ENCODE data around the gene KIR2DL1. TPM values are rescaled to one million over a fixed set of nuclear protein-coding genes. Genes with fewer than 3 reads are reported as not detected.
"Not testable (repeated sequence)": the region's sequence is repeated elsewhere in the genome, so short reads cannot be mapped to it uniquely, and the experiment has no call there.

The KIR2DL1 gene
- total RNA-seq, 1 donor from 2014 or later = not detected

DNA sequence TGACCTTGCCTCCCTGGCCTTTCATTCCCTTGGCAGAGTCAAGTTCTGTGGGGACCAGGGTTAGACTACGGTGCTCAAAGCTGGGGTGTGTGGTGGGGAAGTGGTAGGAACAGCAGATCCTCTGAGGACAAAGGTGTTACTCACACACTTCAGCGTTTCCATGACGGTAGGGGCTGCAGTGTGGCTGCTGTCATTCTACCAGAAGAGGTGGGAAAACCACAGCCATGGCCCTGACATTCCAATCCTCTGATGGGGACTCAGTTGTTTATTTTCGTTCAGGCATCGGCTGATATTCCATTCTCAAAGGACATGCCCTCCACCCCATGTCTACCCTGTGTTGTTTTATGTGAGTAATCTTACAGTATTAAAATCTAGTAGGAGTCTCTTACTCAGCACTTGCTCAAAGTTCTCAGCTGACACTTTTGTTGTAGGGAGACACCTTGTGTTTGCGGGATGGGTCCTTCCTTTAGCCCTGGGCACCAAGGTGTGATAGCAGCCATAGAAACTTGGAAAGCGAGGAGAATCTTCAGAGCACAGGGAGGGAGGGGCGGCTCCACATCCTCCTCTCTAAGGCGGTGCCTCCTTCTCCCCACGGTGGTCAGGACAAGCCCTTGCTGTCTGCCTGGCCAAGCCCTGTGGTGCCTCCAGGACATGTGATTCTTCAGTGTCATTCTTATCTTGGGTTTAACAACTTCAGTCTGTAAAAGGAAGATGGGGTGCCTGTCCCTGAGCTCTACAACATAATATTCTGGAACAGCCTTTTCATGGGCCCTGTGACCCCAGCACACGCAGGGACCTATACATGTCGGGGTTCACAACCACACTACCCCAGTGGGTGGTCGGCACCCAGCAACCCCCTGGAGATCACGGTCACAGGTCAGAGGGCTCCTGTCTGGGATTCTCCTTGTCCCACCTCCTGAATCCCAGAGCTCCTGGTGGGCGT is 1.7 kb downstream of the KIR2DL1 start:
- DNase-seq (ENCODE audit: low read depth in 2 of 2) = not testable (repeated sequence)

DNA sequence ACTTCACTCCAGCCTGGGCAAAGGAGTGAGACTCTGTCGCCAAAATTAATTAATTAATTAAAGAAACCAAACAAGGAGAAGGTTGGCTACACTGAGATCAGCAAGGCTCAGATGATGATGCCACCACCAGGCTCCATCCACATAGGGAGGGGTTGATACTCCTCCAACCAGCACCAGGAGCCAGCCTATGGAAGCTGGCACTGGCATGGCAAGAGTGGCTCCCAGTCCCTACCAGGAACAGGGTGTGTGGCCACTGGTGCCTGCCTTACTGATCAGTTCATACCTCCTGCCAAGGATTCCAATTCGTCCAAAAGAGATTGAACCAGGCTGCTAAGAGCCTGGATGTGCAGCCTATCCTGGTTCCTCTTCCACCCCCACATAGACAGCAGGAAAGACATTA is 3.1 kb downstream of the KIR2DL1 start:
- not testable (repeated sequence) for DNase-seq (ENCODE audit: low read depth in 2 of 2)

DNA sequence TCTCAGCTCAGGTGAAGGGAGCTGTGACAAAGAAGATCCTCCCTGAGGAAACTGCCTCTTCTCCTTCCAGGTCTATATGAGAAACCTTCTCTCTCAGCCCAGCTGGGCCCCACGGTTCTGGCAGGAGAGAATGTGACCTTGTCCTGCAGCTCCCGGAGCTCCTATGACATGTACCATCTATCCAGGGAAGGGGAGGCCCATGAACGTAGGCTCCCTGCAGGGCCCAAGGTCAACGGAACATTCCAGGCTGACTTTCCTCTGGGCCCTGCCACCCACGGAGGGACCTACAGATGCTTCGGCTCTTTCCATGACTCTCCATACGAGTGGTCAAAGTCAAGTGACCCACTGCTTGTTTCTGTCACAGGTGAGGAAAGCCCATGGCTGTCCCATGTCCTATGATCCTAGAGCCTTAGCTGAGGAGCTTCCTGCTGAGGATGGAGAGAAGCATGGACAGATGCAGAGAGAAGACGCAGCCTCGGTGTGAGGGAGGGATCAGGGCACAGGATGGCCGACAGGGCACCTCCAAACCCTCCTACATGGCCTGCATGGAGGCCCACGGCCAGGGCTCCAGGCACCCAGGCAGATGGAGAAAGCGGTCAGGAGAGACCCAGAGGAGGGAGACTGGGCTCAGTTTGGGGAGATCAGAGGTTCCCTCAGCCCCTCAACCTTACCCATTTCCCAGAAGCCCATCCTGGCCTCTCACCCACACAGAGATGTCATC is 5.7 kb downstream of the KIR2DL1 start:
- not testable (repeated sequence) for DNase-seq (ENCODE audit: low read depth in 2 of 2)

DNA sequence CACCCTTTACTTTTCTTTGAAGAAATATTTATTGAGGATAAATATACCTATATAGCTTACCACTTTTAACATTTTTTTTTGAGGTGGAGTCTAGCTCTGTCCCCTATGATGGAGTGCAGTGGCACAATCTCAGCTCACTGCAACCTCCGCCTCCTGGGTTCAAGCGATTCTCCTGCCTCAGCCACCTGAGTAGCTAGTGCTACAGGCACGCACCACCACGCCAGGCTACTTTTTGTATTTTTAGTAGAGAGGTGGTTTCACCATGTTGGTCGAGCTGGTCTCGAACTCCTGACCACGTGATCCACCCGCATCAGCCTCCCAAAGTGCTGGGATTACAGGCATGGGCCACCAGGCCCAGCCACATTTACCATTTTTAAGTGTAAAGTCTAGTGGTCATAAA is 6.2 kb downstream of the KIR2DL1 start:
- not testable (repeated sequence) for DNase-seq (ENCODE audit: low read depth in 2 of 2)

DNA sequence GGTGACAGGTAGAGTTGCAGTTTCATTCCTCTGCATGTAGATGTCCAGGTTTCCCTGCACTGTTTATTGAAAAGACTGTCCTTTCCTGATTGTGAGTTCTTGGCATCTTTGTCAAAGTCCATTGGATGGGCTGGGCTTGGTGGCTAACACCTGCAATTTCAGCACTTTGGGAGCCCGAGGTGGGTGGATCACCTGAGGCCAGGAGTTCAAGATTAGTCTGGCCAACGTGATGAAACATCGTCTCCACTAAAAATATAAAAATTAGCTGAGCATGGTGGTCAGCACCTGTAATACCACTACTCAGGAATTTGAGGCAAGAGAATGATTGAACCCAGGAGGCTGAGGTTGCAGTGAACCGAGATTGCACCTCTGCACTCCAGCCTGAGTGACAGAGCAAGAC is 8.3 kb downstream of the KIR2DL1 start:
- DNase-seq (ENCODE audit: low read depth in 2 of 2) = not testable (repeated sequence)

DNA sequence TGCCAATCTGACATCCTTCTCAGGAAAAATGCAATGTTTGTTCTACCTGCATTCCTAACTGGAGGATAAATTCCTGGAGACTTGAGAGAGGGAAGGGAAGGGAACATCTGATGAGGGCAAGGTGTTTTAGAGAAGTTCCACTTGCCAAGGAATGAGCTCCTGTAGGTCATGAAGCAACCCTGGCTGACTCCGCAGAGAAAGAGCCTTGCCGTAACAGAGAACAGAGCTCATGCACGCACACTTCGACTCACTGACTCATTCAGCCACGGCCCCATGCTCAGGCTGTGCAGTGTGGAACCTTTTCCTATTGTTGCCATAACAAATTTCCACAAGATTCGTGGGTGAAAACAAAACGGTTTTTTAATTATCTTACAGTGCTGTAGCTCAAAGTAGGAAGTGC is 9.3 kb downstream of the KIR2DL1 start:
- not testable (repeated sequence) for DNase-seq (ENCODE audit: low read depth in 2 of 2)

DNA sequence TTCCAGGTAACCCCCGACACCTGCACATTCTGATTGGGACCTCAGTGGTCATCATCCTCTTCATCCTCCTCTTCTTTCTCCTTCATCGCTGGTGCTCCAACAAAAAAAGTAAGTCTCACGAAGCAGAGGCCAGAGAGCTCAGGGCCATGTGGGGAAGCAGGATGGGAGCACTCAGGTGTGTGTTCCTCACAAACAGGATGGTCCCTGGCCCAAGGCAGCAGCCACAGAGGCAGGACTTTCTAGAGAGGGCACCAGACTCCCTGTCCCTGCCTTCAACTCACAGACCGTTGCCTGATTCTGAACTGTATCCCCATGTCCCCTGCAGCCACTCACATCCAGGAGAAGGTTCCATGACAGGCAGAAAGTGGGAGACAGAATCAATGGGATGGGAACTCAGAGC is 13.3 kb downstream of the KIR2DL1 start:
- not testable (repeated sequence) for DNase-seq (ENCODE audit: low read depth in 2 of 2)

DNA sequence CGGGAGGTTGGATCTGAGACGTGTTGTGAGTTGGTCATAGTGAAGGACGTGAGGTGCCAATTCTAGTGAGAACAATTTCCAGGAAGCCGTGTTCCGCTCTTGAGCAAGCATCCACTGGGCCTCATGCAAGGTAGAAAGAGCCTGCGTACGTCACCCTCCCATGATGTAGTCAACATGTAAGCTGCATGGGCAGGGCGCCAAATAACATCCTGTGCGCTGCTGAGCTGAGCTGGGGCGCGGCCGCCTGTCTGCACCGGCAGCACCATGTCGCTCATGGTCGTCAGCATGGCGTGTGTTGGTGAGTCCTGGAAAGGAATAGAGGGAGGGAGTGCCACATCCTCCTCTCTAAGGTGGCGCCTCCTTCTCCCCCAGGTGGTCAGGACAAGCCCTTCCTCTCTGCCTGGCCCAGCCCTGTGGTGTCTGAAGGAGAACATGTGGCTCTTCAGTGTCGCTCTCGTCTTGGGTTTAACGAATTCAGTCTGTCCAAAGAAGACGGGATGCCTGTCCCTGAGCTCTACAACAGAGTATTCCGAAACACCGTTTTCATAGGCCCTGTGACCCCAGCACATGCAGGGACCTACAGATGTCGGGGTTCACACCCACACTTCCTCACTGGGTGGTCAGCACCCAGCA is 16.6 kb downstream of the KIR2DL1 start:
- DNase-seq (ENCODE audit: low read depth in 2 of 2) = not testable (repeated sequence)

DNA sequence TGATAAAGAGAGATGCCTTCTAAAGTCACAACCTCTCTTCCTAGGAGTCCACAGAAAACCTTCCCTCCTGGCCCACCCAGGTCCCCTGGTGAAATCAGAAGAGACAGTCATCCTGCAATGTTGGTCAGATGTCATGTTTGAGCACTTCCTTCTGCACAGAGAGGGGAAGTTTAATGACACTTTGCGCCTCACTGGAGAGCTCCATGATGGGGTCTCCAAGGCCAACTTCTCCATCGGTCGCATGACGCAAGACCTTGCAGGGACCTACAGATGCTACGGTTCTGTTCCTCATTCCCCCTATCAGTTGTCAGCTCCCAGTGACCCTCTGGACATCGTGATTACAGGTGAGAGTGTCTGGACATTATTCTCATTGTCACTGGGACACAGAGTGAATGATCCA is 18.6 kb downstream of the KIR2DL1 start:
- not testable (repeated sequence) for DNase-seq (ENCODE audit: low read depth in 2 of 2)

DNA sequence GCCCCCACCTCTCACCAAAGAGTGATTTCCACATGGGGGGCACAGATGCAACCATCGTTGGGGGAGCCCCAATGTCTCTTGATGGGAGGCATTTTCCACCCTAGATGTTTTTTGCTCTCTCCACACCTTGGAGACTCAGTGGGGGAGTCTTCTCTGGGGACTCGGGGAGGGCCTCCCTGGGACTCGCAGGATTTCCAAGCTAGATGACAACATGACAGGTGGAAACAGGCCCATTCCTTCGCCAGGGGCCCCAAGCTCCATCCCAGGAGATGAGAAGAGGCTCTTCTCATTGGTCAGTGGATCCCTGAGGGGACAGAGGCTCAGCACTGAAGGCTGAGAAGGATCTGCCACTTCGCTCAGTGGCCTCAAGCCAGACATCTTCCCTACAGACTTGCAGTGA is 21.1 kb downstream of the KIR2DL1 start:
- no peak for DNase-seq (ENCODE audit: low read depth in 2 of 2)

DNA sequence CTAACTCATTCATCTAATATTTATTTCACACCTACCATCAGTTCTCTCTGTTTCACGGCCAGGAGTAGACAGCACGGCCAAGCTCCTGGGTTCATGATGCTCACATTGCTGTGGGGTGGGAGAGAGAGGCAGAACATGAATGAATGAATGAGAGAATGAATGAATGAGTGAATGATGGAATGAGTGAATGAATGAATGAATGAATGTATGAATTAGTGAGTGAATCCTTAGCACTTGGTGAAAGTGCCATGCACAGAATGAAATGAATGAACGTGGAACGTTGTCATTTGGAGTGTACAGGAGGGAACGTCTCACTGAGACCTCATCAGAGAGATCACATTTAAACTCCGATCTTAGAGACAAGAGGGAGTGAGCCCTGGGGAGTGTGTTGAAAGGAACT is 21.9 kb downstream of the KIR2DL1 start:
- DNase-seq (ENCODE audit: low read depth in 2 of 2) = no peak

DNA sequence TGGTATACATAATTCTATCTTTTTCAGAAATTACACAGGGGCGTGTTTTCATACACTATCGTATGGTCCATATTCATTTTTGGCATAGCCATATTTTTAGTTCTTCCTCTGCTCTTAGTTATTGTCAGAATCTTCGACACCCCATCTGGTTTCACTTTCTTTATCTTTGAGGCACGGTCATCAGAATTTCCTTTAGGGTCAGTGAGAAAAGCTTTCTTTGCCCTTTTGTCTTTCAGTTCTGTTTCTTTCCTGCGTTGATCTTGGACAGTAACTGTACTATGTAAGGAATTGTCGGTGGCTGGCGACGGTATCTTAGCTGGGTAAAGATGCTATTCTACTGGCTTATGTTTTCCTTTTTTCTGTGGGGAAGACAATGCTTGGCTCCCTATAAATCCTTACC is 23.2 kb downstream of the KIR2DL1 start:
- no peak for DNase-seq (ENCODE audit: low read depth in 2 of 2)

DNA sequence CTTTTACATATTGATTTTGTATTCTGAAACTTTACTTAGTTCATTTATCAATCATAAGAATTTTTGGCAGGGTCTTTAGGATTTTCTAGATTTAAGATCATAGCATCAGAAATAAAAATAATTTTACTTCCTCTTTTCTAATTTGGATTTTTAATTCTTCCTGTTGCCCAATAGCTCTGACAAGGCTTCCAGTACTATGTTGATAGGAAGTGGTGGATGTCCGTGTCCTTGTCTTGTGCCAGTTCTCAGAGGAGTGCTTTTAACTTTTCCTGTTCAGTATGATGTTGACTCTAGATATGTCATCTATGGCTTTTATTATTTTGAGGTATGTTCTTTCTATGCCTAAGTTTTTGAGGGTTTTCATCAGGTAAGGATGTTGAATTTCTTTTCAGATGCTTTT is 26.2 kb downstream of the KIR2DL1 start:
- DNase-seq (ENCODE audit: low read depth in 2 of 2) = no peak

DNA sequence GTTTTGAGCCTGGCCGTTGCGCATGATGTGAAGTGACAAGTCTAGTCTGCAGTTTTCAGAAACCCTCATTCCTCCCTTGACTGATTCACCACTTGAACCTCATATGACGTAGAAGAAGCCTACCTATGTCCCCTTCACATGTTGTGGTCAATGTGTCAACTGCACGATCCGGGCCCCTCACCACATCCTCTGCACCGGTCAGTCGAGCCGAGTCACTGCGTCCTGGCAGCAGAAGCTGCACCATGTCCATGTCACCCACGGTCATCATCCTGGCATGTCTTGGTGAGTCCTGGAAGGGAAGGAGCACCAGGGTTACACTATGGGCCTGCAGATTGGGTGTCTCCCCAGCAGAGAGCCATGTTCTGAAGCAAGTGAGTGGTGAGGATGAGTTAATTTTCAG is 33.8 kb downstream of the KIR2DL1 start, which contains the start of gene KIR2DL4:
Gene KIR2DL4 (plus strand): TSS at position 201 of the 400 bp plus-strand sequence. CDS start 42 bp downstream, at position 243.
- no peak for DNase-seq (ENCODE audit: low read depth in 2 of 2)

DNA sequence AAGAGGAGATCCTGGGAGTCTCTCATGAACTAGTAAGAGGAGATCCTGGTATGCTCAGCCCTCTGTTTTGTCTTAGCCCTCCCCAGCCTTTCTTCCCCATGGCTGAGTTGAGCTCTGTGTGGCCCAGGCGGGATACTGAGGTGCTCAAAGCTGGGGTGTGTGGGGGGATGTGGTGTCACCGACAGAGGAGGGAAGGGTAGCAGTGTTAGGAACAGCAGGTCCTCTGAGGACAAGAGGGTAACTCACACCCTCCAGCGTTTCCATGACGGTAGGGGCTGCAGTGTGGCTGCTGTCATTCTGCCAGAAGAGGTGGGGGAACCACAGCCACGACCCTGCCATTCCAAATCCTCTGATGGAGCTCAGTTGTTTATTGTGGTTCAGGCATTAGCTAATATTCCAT is 34.5 kb downstream of the KIR2DL1 start:
- no peak for DNase-seq (ENCODE audit: low read depth in 2 of 2)

DNA sequence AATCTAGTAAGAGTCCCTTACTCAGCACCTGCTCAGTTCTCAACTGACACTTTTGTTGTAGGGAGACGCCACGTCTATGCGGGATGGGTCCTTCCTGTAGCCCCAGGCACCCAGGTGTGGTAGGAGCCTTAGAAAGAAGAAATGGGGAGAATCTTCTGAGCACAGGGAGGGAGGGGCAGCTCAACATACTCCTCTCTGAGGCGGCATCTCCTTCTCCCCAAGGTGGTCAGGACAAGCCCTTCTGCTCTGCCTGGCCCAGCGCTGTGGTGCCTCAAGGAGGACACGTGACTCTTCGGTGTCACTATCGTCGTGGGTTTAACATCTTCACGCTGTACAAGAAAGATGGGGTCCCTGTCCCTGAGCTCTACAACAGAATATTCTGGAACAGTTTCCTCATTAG is 35.0 kb downstream of the KIR2DL1 start:
- no peak for DNase-seq (ENCODE audit: low read depth in 2 of 2)

DNA sequence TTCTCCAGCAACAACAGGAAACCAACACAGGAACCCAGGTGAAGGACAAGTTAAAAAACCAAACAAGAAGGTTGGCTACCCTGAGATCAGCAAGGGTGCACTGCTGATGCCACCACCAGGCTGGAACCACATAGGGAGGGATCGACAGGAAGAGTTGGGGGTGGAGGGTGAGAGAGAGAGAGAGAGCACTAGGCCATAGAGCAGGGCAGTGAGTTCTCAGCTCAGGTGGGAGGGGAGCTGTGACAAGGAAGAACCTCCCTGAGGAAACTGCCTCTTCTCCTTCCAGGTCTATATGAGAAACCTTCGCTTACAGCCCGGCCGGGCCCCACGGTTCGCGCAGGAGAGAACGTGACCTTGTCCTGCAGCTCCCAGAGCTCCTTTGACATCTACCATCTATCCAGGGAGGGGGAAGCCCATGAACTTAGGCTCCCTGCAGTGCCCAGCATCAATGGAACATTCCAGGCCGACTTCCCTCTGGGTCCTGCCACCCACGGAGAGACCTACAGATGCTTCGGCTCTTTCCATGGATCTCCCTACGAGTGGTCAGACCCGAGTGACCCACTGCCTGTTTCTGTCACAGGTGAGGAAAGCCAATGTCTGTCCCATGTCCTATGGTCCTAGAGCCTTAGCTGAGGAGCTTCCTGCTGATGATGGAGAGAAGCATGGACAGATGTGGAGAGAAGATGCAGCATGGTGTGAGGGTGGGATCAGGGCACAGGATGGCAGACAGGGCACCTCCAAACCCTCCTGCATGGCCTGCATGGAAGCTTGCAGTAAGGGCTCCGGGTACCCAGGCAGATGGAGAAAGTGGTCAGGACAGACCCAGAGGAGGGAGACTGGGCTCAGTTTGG is 36.3 kb downstream of the KIR2DL1 start:
- DNase-seq (ENCODE audit: low read depth in 2 of 2) = no peak

DNA sequence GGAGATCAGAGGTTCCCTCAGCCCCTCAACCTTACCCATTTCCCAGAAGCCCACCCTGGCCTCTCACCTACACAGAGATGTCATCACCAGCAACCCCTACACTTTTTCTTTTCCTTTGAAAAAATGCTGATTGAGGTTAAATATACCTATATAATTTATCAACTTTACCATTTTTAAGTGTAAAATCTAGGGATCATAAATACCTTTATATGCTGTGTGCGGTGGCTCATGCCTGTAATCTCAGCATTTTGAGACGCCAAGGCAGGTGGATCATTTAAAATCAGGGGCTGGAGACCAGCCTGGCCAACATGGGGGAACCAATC is 36.9 kb downstream of the KIR2DL1 start:
- DNase-seq (ENCODE audit: low read depth in 2 of 2) = no peak

DNA sequence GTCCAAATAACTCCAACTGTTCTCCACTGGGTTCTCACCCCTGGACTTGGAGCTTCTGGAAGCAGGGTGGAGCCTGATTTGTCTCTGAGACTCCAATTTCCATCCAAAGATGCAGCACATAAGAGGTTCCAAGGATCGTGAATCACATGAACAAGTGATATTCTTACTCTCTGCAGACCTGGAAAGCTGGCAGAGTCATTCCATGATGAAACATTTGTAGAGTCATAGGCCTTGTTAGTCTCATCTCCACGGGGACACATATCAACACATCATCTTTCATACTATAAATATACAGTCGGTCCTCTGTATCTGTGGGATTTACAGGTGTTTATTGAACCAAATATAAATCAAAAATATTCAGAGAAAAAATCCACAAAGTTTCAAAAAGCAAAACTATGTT is 45.0 kb downstream of the KIR2DL1 start:
- not testable (repeated sequence) for DNase-seq (ENCODE audit: low read depth in 2 of 2)

DNA sequence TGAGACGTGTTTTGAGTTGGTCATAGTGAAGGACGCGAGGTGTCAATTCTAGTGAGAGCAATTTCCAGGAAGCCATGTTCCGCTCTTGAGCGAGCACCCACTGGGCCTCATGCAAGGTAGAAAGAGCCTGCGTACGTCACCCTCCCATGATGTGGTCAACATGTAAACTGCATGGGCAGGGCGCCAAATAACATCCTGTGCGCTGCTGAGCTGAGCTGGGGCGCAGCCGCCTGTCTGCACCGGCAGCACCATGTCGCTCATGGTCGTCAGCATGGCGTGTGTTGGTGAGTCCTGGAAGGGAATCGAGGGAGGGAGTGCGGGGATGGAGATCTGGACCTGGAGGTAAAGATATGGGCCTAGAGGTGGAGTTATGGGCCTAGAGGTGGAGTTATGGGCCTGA is 46.7 kb downstream of the KIR2DL1 start, which contains the start of gene KIR3DL1:
Gene KIR3DL1 (plus strand): TSS at position 218 of the 400 bp plus-strand sequence.
- DNase-seq (ENCODE audit: low read depth in 2 of 2) = not testable (repeated sequence)

Data from dermis microvascular lymphatic vessel endothelial cell (primary cell).